Measurements from ENCODE around the gene RELN. TPM values are rescaled to one million over a fixed set of nuclear protein-coding genes. Genes with fewer than 3 reads are reported as not detected.

RELN gene
- total RNA-seq, 1 experiment from 2014 or later: 0.10 TPM

- in situ Hi-C loops (cut with HindIII; ENCODE audit: low pct_unique_long_range_greater_than_20kb, low sequenced_read_pairs): no loop called here
- BruUV-seq (replicated peaks): no TSS peak
- Histone ChIP-seq H3K9me3 (ENCODE audit: control insufficient read depth, insufficient read depth, low read depth, low read length) (no peaks in the 10 kb centered on the region), H3K27ac (ENCODE audit: low read length) (no peak overlapping the region), H3K4me1 (ENCODE audit: control insufficient read depth, insufficient read depth, low read length) (no peaks in the 10 kb centered on the region), H3K4me3 (ENCODE audit: low read depth in 2 of 2, low read length in 2 of 2) (no peak overlapping the region), H3K36me3 (ENCODE audit: control insufficient read depth, insufficient read depth, low read length) (no peaks in the 10 kb centered on the region), H3K27me3 (ENCODE audit: control insufficient read depth, insufficient read depth, low read length) (peaks cover 2% of the 10 kb centered on the region; the same call in 1 of the 2 replicates)
- ChIA-PET CTCF (no interaction called here), POLR2A (no interaction called here)
- TF ChIP-seq, protein P1, sequence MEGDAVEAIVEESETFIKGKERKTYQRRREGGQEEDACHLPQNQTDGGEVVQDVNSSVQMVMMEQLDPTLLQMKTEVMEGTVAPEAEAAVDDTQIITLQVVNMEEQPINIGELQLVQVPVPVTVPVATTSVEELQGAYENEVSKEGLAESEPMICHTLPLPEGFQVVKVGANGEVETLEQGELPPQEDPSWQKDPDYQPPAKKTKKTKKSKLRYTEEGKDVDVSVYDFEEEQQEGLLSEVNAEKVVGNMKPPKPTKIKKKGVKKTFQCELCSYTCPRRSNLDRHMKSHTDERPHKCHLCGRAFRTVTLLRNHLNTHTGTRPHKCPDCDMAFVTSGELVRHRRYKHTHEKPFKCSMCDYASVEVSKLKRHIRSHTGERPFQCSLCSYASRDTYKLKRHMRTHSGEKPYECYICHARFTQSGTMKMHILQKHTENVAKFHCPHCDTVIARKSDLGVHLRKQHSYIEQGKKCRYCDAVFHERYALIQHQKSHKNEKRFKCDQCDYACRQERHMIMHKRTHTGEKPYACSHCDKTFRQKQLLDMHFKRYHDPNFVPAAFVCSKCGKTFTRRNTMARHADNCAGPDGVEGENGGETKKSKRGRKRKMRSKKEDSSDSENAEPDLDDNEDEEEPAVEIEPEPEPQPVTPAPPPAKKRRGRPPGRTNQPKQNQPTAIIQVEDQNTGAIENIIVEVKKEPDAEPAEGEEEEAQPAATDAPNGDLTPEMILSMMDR (IDR thresholded peaks at IDR 0.05): no peak
- no peak for TF ChIP-seq TCF7L2 (IDR thresholded peaks at IDR 0.05; ENCODE audit: low read depth, low read length)
- TF ChIP-seq, protein P2, sequence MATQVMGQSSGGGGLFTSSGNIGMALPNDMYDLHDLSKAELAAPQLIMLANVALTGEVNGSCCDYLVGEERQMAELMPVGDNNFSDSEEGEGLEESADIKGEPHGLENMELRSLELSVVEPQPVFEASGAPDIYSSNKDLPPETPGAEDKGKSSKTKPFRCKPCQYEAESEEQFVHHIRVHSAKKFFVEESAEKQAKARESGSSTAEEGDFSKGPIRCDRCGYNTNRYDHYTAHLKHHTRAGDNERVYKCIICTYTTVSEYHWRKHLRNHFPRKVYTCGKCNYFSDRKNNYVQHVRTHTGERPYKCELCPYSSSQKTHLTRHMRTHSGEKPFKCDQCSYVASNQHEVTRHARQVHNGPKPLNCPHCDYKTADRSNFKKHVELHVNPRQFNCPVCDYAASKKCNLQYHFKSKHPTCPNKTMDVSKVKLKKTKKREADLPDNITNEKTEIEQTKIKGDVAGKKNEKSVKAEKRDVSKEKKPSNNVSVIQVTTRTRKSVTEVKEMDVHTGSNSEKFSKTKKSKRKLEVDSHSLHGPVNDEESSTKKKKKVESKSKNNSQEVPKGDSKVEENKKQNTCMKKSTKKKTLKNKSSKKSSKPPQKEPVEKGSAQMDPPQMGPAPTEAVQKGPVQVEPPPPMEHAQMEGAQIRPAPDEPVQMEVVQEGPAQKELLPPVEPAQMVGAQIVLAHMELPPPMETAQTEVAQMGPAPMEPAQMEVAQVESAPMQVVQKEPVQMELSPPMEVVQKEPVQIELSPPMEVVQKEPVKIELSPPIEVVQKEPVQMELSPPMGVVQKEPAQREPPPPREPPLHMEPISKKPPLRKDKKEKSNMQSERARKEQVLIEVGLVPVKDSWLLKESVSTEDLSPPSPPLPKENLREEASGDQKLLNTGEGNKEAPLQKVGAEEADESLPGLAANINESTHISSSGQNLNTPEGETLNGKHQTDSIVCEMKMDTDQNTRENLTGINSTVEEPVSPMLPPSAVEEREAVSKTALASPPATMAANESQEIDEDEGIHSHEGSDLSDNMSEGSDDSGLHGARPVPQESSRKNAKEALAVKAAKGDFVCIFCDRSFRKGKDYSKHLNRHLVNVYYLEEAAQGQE (IDR thresholded peaks at IDR 0.05; ENCODE audit: insufficient read depth in 1 of 2, low read depth in 2 of 2, low read length in 1 of 2): no peak
- no peak for TF ChIP-seq POLR2AphosphoS5 (IDR thresholded peaks at IDR 0.05; ENCODE audit: low read depth, low read length)
- TF ChIP-seq SIN3A (IDR thresholded peaks at IDR 0.05; ENCODE audit: borderline replicate concordance, insufficient read depth, low read depth, low read length): no peak
- DNase-seq (ENCODE audit: low read depth, low spot score) (no peak), ATAC-seq (no peak)
- intact Hi-C loops (cut with micrococcal nuclease; ENCODE audit: unreplicated experiment): no loop called here
Observed at GRCh38 chr7:103824251-103824650, 165.2 kb downstream of the RELN start.

- Histone ChIP-seq H3K9me3 (ENCODE audit: control insufficient read depth, insufficient read depth, low read depth, low read length) (no peaks in the 10 kb centered on the region), H3K4me1 (ENCODE audit: control insufficient read depth, insufficient read depth, low read length) (no peaks in the 10 kb centered on the region), H3K27me3 (ENCODE audit: control insufficient read depth, insufficient read depth, low read length) (no peaks in the 10 kb centered on the region), H3K4me3 (ENCODE audit: low read depth in 2 of 2, low read length in 2 of 2) (no peak overlapping the region), H3K27ac (ENCODE audit: low read length) (no peak overlapping the region), H3K36me3 (ENCODE audit: control insufficient read depth, insufficient read depth, low read length) (no peaks in the 10 kb centered on the region)
- TF ChIP-seq TCF7L2 (IDR thresholded peaks at IDR 0.05; ENCODE audit: low read depth, low read length): no peak
- TF ChIP-seq, protein P2 (IDR thresholded peaks at IDR 0.05; ENCODE audit: insufficient read depth in 1 of 2, low read depth in 2 of 2, low read length in 1 of 2): no peak
- TF ChIP-seq POLR2AphosphoS5 (IDR thresholded peaks at IDR 0.05; ENCODE audit: low read depth, low read length): no peak
- no peak for TF ChIP-seq SIN3A (IDR thresholded peaks at IDR 0.05; ENCODE audit: borderline replicate concordance, insufficient read depth, low read depth, low read length)
- TF ChIP-seq, protein P1 (IDR thresholded peaks at IDR 0.05): no peak
- ChIA-PET POLR2A (no interaction called here), CTCF (no interaction called here)
- ATAC-seq (no peak), DNase-seq (ENCODE audit: low read depth, low spot score) (no peak)
- intact Hi-C loops (cut with micrococcal nuclease; ENCODE audit: unreplicated experiment): no loop called here
- no TSS peak for BruUV-seq (replicated peaks)
- in situ Hi-C loops (cut with HindIII; ENCODE audit: low pct_unique_long_range_greater_than_20kb, low sequenced_read_pairs): no loop called here
Observed at GRCh38 chr7:103823084-103823483, 166.4 kb downstream of the RELN start.

Data from Panc1 (cell line).